HL-60 (cell line): ENCODE measurements around the gene TENT4A.

Source experiments
- DNase-seq, 2 experiments: peaks; one replicate each; pipeline ENCODE4 v3.0.0-alpha.2; 2010 to 2020; ENCODE audit warnings: low read depth in 1 of 2, low spot score in 1 of 2
- H3K27ac ChIP-seq: fragments of 250-450 bp; sonication (Bioruptor Pico); replicated peaks from 2 replicates; pipeline ENCODE4 v1.5.1; 2020; ENCODE audit warnings: mild to moderate bottlenecking, moderate library complexity
- H3K27me3 ChIP-seq: fragments of 250-450 bp; sonication (Bioruptor Pico); 2 replicates; pipeline ENCODE4 v1.5.1; 2021; ENCODE audit warnings: mild to moderate bottlenecking, moderate library complexity; ENCODE audit not compliant: insufficient read depth, poor library complexity, severe bottlenecking
- H3K4me3 ChIP-seq: replicated peaks from 2 replicates; pipeline ENCODE4 v1.5.1; 2011; ENCODE audit warnings: mild to moderate bottlenecking, control low read depth, low read length; ENCODE audit not compliant: insufficient read depth
- CTCF ChIP-seq: IDR thresholded peaks from one replicate; pipeline ENCODE4 v1.5.1; 2011; ENCODE audit warnings: low read length, control low read depth, inconsistent platforms; ENCODE audit not compliant: insufficient read depth
- GABPA ChIP-seq: IDR thresholded peaks from 2 replicates; pipeline ENCODE4 v1.6.1; 2012; ENCODE audit warnings: low read depth
- POLR2AphosphoS5 ChIP-seq: IDR thresholded peaks from 2 replicates; pipeline ENCODE4 v1.6.1; 2012; ENCODE audit warnings: low read depth
- REST ChIP-seq: IDR thresholded peaks from 2 replicates; pipeline ENCODE4 v1.6.1; 2012; ENCODE audit warnings: low read depth; ENCODE audit not compliant: insufficient replicate concordance
- SPI1 ChIP-seq: IDR thresholded peaks from 2 replicates; pipeline ENCODE4 v1.6.1; 2012; ENCODE audit warnings: low read depth, mild to moderate bottlenecking, borderline replicate concordance

TENT4A gene

DNA sequence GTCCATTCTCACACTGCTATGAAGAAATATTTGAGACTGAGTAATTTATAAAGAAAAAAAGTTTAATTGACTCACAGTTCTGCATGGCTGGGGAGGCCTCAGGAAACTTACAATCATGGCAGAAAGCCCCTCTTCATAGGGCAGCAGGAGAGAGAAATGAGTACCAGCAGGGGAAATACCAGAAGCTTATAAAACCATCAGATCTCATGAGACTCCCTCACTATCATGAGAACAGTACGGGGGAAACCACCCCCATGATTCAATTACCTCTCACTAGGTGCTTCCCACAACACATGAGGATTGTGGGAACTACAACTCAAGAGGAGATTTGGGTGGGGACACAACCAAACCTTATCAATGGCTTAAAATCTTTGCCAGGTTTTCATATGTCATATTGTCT, 20.3 kb upstream of the TENT4A start:
- no peak for DNase-seq
- no peak for TF ChIP-seq CTCF
- no peak for TF ChIP-seq SPI1
- TF ChIP-seq POLR2AphosphoS5: no peak
- TF ChIP-seq REST: no peak
- TF ChIP-seq GABPA: no peak
- Histone ChIP-seq H3K27me3 (peaks cover 8% of the 10 kb centered on the region), H3K27ac (no peak overlapping the region), H3K4me3 (no peak overlapping the region)

DNA sequence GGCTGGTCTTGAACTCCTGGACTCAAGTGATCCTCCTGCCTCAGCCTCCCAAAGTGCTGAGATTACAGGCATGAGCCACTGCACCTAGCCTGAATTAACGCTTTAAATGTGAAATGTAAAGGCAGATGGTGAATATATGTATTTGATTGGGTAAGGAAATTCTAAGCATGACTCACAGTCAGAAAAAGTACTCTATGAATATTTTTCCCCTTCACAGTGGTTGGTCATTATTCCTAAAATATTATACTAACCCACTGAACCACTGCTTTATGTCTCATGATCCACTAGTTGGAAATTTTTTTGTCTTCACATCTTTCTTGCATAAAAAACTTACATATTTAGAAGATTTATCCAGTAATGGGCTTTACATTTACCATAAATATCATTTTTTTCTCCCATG, 14.5 kb upstream of the TENT4A start:
- no peak for DNase-seq
- Histone ChIP-seq H3K27ac (no peak overlapping the region), H3K27me3 (peaks cover 2% of the 10 kb centered on the region), H3K4me3 (no peak overlapping the region)
- no peak for TF ChIP-seq GABPA

GRCh38 chr5:6699357-6699756, 13.9 kb upstream of the TENT4A start:
- Histone ChIP-seq H3K27me3 (peaks cover 2% of the 10 kb centered on the region), H3K4me3 (no peak overlapping the region), H3K27ac (no peak overlapping the region)
- TF ChIP-seq POLR2AphosphoS5: no peak
- no peak for DNase-seq

- H3K27me3 ChIP-seq: peaks cover 2% of the 10 kb centered on the region
- TF ChIP-seq GABPA (no peak), SPI1 (no peak), REST (no peak), CTCF (no peak), POLR2AphosphoS5 (no peak)
- H3K4me3 ChIP-seq: no peak overlapping the region
- DNase-seq: no peak
- no peak overlapping the region for H3K27ac ChIP-seq
Observed at GRCh38 chr5:6700074-6700684, 13.1 kb upstream of the TENT4A start.

- peaks cover 2% of the 10 kb centered on the region for H3K27me3 ChIP-seq
- no peak overlapping the region for H3K27ac ChIP-seq
- no peak for TF ChIP-seq CTCF
- TF ChIP-seq GABPA: no peak
- no peak for TF ChIP-seq SPI1
- TF ChIP-seq POLR2AphosphoS5: no peak
- no peak for TF ChIP-seq REST
- no peak for DNase-seq
- H3K4me3 ChIP-seq: no peak overlapping the region
Observed at GRCh38 chr5:6700685-6701355, 12.4 kb upstream of the TENT4A start.
